NB4 (cell line): ENCODE results near the gene CTNND2.

ENCODE experiments used
- MYC ChIP-seq: IDR thresholded peaks from 2 replicates; pipeline ENCODE4 v1.6.1; 2011; ENCODE audit warnings: low read depth, low read length
- POLR2A ChIP-seq: IDR thresholded peaks from 2 replicates; pipeline ENCODE4 v1.6.1; 2011; ENCODE audit warnings: mild to moderate bottlenecking; ENCODE audit not compliant: insufficient read length; ENCODE audit errors: extremely low read depth
- TF ChIP-seq, protein P1 (sequence below): IDR thresholded peaks from one replicate; pipeline ENCODE4 v1.5.1; 2012; ENCODE audit warnings: low read depth, low read length
- TF ChIP-seq, protein P2 (sequence below): IDR thresholded peaks from 2 replicates; pipeline ENCODE4 v1.6.1; 2011; ENCODE audit warnings: low read depth, low read length

DNA sequence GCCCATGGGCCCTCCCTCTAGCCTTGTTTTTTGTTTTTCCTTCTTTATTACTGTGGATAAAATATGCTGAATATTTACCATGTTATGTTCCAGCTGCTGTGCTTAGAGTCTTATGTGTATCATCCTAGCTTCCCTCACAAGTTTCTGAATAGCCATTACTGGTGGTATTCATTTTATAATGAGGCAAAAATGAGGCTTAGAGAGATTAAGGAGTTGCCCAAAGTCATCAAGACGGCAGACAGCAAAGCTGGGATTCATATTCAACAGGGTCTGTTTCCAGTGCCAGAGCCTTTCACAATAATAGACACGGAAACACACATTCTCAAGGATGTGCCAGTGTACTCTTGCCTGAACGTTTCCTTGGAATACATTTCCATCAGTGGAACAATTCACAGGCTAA, 258.1 kb downstream of the CTNND2 start:
- TF ChIP-seq, protein P1, sequence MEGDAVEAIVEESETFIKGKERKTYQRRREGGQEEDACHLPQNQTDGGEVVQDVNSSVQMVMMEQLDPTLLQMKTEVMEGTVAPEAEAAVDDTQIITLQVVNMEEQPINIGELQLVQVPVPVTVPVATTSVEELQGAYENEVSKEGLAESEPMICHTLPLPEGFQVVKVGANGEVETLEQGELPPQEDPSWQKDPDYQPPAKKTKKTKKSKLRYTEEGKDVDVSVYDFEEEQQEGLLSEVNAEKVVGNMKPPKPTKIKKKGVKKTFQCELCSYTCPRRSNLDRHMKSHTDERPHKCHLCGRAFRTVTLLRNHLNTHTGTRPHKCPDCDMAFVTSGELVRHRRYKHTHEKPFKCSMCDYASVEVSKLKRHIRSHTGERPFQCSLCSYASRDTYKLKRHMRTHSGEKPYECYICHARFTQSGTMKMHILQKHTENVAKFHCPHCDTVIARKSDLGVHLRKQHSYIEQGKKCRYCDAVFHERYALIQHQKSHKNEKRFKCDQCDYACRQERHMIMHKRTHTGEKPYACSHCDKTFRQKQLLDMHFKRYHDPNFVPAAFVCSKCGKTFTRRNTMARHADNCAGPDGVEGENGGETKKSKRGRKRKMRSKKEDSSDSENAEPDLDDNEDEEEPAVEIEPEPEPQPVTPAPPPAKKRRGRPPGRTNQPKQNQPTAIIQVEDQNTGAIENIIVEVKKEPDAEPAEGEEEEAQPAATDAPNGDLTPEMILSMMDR: no peak
- TF ChIP-seq, protein P2, sequence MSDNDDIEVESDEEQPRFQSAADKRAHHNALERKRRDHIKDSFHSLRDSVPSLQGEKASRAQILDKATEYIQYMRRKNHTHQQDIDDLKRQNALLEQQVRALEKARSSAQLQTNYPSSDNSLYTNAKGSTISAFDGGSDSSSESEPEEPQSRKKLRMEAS: no peak
- TF ChIP-seq MYC: no peak
- no peak for TF ChIP-seq POLR2A
